GM18951 (cell line): ENCODE results near the gene SVOPL.

Experiments used
- POLR2A ChIP-seq: IDR thresholded peaks from 4 replicates; pipeline ENCODE4 v1.6.1; 2011; ENCODE audit warnings: mild to moderate bottlenecking; ENCODE audit not compliant: insufficient read length, insufficient read depth; ENCODE audit errors: extremely low read depth
- in situ Hi-C: fragments of 300-500 bp; cut with MboI; formaldehyde crosslinking; loops from one replicate; pipeline ENCODE4 v1.12.0; 2022; ENCODE audit warnings: low sequenced_read_pairs, mixed read lengths, inconsistent platforms; ENCODE audit not compliant: unreplicated experiment

Gene SVOPL

DNA sequence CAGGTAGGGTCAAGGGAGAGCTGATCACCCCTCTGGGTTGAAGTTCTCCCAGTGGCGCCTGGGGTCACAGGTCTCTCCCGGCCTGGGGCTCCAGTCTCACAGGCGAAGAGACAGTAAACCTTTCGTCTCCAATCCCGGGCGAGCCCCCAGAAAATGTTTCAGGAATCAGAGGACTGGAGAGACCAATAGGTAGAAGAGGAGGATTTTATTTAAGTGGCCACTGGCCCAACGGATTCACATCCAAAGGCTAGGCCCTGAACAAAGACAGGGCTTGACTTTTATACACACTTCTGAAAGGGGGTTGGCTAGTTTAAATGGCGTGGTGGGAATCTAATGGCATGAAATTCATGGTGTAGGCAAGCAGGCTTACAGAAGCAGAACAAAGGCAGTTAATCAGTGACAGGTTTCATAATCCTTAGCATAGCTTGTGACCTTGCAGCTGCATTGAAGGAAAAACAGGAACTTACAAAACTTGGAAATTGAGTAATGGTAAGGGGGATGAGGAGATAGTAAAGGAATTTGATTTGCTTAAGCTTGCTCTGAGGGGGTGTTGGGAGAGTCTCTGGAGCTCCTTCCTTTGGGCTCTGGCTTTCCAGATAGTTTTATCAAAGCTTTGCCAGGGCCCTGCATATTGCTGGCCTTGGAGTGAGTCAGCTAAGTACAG is 135.6 kb downstream of the SVOPL start:
- no peak for TF ChIP-seq POLR2A
- in situ Hi-C loops: no loop called here

DNA sequence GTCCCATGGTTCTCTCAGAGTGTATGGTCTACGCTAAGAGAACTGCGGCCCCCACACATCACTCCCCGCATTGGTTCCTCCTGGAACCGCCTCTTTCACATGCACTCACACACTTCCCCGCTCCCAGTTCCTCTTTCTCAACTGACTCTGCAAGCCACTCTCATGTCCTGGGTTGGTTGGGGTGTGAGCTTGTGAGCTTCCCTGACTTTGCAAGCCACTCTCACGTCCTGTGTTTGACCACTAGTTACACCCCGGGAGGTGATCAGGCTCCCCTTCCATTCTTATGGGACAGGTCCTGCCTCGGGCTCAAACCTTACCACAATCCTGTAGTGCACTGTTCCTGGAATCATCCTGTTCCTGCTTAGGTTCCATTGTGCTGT is 136.1 kb downstream of the SVOPL start:
- in situ Hi-C loops: no loop called here

DNA sequence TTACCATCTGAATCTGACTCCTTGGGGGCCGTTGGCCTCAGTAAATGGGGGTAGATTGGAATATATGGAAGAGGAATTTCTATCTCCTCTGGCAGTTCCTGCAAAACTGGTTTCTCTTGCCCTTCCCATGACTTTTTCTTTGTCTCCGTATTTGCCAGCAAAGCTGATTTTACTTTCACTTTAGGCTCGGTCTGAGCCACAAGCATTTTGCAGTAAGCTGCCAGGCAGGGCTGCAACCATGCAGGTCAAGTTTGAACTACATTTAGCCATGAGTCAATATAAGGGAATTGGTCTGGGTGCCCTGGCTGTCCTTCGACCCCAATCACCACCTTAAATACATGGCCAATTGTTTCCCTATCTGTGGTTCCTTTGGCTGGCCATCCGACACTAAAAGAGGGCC is 136.8 kb downstream of the SVOPL start:
- in situ Hi-C loops: no loop called here
- no peak for TF ChIP-seq POLR2A

More for the DNA sequence above, 136.1 kb downstream of the SVOPL start:
- no peak for TF ChIP-seq POLR2A

DNA sequence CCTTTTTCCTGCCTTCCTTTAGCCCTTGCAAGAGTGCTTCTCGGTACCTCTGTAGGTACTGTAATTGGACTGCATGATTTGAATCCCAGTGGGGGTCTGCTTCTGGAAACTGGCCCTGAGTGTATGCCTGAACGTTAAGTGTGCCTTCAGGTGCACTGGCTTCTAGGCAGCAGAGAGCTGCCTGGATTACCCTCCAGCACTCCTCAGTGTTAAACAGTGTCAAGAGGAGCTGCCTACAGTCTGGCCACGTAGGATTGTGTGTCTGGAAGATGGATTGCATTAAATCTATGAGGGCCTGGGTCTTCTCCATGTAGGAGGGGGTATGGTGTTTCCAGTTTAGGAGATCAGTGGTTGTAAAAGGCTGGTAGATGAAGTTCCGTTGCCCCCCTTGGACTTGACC is 137.4 kb downstream of the SVOPL start:
- TF ChIP-seq POLR2A: no peak
- in situ Hi-C loops: no loop called here

DNA sequence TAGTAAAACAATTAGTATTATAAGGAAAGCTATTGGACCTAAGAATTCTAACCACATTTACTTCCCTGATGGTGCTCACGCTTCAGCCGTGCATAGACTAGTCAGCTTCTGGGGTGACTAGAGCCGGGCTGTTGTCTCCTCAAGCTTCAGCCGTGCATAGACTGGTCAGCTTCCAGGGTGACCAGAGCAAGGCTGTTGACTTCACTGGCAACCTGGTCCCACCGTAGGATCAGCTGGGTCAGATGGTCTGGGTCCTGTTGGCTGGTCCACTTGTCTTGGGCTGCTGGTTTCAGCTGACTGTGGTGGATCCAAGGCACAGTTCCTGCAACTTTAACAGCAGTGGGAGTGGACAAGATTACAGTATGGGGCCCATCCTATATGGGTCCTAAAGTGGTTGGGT is 141.7 kb downstream of the SVOPL start:
- in situ Hi-C loops: no loop called here
- TF ChIP-seq POLR2A: no peak

GRCh38 chr7:138556771-138557484 is 144.2 kb downstream of the SVOPL start:
- no peak for TF ChIP-seq POLR2A
- in situ Hi-C loops: no loop called here

DNA sequence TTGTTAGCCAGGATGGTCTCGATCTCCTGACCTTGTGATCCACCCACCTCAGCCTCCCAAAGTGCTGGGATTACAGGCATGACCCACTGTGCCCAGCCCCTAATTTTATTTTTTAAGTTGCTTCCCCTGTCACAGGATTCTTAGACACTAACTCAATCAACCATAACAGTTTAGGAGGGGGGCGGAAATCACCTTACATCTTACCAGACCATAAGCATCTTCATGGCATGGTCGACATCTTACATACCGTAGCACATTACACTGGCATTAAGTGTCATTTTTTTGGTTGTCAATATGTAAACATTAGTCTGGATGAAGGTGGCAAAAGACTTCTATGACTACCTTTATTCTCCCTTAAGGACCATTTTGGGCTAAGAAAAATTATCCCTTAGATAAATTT is 145.5 kb downstream of the SVOPL start:
- no peak for TF ChIP-seq POLR2A
- in situ Hi-C loops: no loop called here

- no peak for TF ChIP-seq POLR2A
Observed at GRCh38 chr7:138554674-138555073, 146.5 kb downstream of the SVOPL start.

GRCh38 chr7:138553805-138554204 is 147.4 kb downstream of the SVOPL start:
- TF ChIP-seq POLR2A: no peak
- in situ Hi-C loops: no loop called here

More at GRCh38 chr7:138554674-138555073, 146.5 kb downstream of the SVOPL start:
- in situ Hi-C loops: no loop called here

DNA sequence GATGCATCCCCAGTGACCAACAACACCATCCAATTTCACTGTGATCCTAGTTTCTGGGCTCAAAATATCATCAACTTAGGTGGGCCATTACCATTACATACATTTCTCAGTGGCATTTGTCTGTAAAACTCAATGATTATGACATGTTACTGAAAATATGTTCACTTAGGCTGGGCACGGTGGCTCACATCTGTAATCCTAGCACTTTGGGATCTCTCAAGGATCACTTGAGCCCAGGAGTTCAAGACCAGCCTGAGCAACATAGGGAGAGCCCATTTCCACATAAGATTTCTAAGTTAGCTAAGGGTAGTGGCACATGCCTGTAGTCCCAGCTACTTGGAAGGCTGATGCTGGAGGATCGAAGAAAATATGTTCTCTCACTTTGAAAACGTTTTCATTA is 150.1 kb downstream of the SVOPL start:
- in situ Hi-C loops: no loop called here
- TF ChIP-seq POLR2A: no peak

DNA sequence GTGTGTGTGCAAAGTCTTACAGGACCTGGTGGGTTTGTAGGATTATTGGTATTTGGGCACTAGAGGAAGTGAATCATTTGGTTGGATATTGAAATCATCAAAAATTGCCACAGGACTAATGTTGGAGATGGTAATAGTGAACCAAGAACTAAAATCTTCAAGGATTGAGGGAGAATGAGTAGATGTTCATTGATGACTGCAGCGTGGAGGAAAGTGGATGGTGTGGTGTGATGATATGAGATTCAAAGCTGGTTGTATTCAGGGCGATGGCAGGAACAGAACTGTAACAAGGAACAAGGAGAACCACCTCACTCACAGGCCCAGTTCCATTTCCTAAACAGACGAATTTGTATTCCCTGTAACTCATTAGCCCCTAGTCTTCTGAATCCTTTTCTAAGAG is 150.8 kb downstream of the SVOPL start:
- in situ Hi-C loops: no loop called here
- TF ChIP-seq POLR2A: no peak

GRCh38 chr7:138549082-138549481 is 152.1 kb downstream of the SVOPL start:
- TF ChIP-seq POLR2A: no peak
- in situ Hi-C loops: no loop called here

- TF ChIP-seq POLR2A: no peak
- in situ Hi-C loops: no loop called here
Observed at GRCh38 chr7:138546829-138547228, 154.3 kb downstream of the SVOPL start.

DNA sequence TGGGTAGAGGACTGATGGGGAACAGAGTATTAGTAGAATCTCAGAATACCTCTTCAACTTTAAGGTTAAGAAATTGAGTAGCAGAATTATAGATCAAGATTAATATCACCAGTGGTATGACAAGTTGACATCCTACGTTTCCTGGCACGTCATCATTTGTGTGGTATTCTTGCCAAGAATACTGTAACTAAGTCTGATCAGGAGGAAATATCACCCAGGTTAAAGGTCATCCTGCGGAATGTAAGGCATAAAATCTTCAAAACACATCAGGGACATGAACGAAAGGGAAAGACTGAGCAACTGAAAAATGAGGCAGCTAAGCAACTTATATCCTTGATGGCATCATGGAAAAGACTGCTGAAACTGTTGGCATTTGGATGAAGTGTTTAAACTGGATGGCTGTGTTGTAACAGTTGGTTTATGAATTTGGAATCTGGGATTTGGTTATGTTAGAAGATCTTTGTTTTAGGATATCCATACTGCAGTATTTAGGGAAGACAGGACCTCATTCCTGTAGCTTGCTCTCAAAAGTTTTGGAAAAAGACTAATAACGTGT is 155.0 kb downstream of the SVOPL start:
- in situ Hi-C loops: no loop called here
- TF ChIP-seq POLR2A: no peak
